Endothelial cell of umbilical vein (primary cell): ENCODE results near the gene SLC25A13. TPM values are rescaled to one million over a fixed set of nuclear protein-coding genes. Genes with fewer than 3 reads are reported as not detected.

ENCODE experiments used
- microRNA counts: library from miRNA; unstranded; fragments of <30 nt; microRNA quantifications from one replicate; lab custom pipeline; 2016
- microRNA-seq: library from miRNA; unstranded; fragments of <30 nt; microRNA quantifications from one replicate; pipeline ENCODE4 v1.2.0, GENCODE V29; 2021; ENCODE audit warnings: borderline number of aligned reads, borderline replicate concordance
- polyA plus RNA-seq, 4 experiments: library from polyadenylated mRNA; depleted of rRNA in 3 of 4; stranded (reverse) in 3 of 4; unstranded in 1 of 4; fragments of >200 nt; gene quantifications; 2 replicates each; pipeline versions ENCODE4 v1.2.1 to v1.2.3, GENCODE V29; 2011 to 2012; ENCODE audit warnings: missing spikeins in 1 of 4
- small RNA-seq: library from RNA; depleted of rRNA; stranded (forward); fragments of <200 nt; gene quantifications from one replicate; pipeline ENCODE3, GENCODE V24; 2012; ENCODE audit warnings: low replicate concordance, low read depth; ENCODE audit not compliant: insufficient read depth, insufficient read length
- total RNA-seq: library from RNA; stranded (reverse); gene quantifications from 2 replicates; pipeline ENCODE4 v1.2.3, GENCODE V29; 2021

SLC25A13 gene
- total and polyA plus RNA-seq, 2 donors (not counting 3 experiments of a cell fraction or from before 2014, with no cell fraction given): 13.2 to 34.4 TPM

MicroRNAs within 50 kb of the gene (microRNA counts, 767-probe panel; counts per million panel counts)
- 723 counts per million, percentile 96 among the panel's probes with 10 or more counts for microRNA hsa-miR-591 (lab: Ali Mortazavi, UCI)

Small RNAs within 50 kb of the gene (microRNA-seq; reads per million reads assigned to microRNA genes)
- not detected for gene MIR591

Small RNAs within 50 kb of the gene (small RNA-seq; reads per million reads assigned to genes)
- not detected for gene AC084368.1
- gene MIR591: not detected
- not detected for gene RNU6-364P
- not detected for gene RNU6-532P
